ENCODE data around the gene RPS19. TPM values are rescaled to one million over a fixed set of nuclear protein-coding genes. Genes with fewer than 3 reads are reported as not detected.

Gene RPS19
- total RNA-seq, 2 donors from 2014 or later: 108 to 415 TPM

- DNase-seq (ENCODE audit: low spot score): no peak
- Histone ChIP-seq H3K27me3 (no peaks in the 10 kb centered on the region), H3K9me3 (no peaks in the 10 kb centered on the region), H3K27ac (peak within 1 kb of the TSS; percentile 80 to 85), H3K4me1 (peaks cover 0 to 40% of the 10 kb centered on the region in 2 donors), H3K4me3 (peak within 1 kb of the TSS; percentile 79 to 83), H3K36me3 (no peaks in the 10 kb centered on the region)
- no peak for TF ChIP-seq CTCF (IDR thresholded peaks at IDR 0.05)
Observed at GRCh38 chr19:41882568-41883462, 22.8 kb downstream of the RPS19 start, which contains the start of gene ARHGEF1. TSS of gene ARHGEF1 (plus strand) at chr19:41883184. CDS start at chr19:41888083, 4,899 bp downstream.

- DNase-seq (ENCODE audit: low spot score): no peak
- Histone ChIP-seq H3K4me1 (peaks cover 0 to 42% of the 10 kb centered on the region in 2 donors), H3K36me3 (no peaks in the 10 kb centered on the region), H3K9me3 (no peaks in the 10 kb centered on the region), H3K27me3 (no peaks in the 10 kb centered on the region), H3K27ac (peak overlapping the region; percentile 80 to 85), H3K4me3 (peak overlapping the region; percentile 79 to 83)
- no peak for TF ChIP-seq CTCF (IDR thresholded peaks at IDR 0.05)
Observed at GRCh38 chr19:41883463-41883820, 23.4 kb downstream of the RPS19 start.

- peak in 1 of 2 donors; percentile 56 for TF ChIP-seq CTCF (IDR thresholded peaks at IDR 0.05)
- Histone ChIP-seq H3K27ac (peak overlapping the region; percentile 80 to 85), H3K4me1 (peaks cover 0 to 42% of the 10 kb centered on the region in 2 donors), H3K4me3 (peak overlapping the region; percentile 79 to 83), H3K27me3 (no peaks in the 10 kb centered on the region), H3K9me3 (no peaks in the 10 kb centered on the region), H3K36me3 (peaks cover 6% of the 10 kb centered on the region)
- peak; percentile 92 for DNase-seq (ENCODE audit: low spot score)
Observed at GRCh38 chr19:41883821-41884733, 24.0 kb downstream of the RPS19 start.

- H3K9me3 ChIP-seq: no peaks in the 10 kb centered on the region
- peaks cover 21% of the 10 kb centered on the region for H3K36me3 ChIP-seq
- peaks cover 0 to 42% of the 10 kb centered on the region in 2 donors for H3K4me1 ChIP-seq
- DNase-seq (ENCODE audit: low spot score): no peak
- TF ChIP-seq CTCF (IDR thresholded peaks at IDR 0.05): no peak
- H3K4me3 ChIP-seq: no peak overlapping the region
- H3K27ac ChIP-seq: no peak overlapping the region
- no peaks in the 10 kb centered on the region for H3K27me3 ChIP-seq
Observed at GRCh38 chr19:41886761-41887710, 27.0 kb downstream of the RPS19 start.

Measured in right atrium auricular region (tissue), 2 donors.